ENCODE results near the gene WDR64. TPM values are rescaled to one million over a fixed set of nuclear protein-coding genes. Genes with fewer than 3 reads are reported as not detected.

Gene WDR64
- total and polyA plus RNA-seq, 2 of the 4 experiments (the other 2 are of a cell fraction): not detected

- no CpG with 5 or more reads among the region's 1 CpG for WGBS, 2 experiments (ENCODE audit: extremely low coverage in 2 of 2, insufficient read length in 1 of 2)
- Histone ChIP-seq H2AK5ac (ENCODE audit: low read depth, low read length) (no peak overlapping the region), H3K4me3 (ENCODE audit: insufficient read depth, low read depth, low read length) (no peak overlapping the region)
Observed at GRCh38 chr1:241684108-241684507, 32.0 kb downstream of the WDR64 start.

More at GRCh38 chr1:241684108-241684507, 32.0 kb downstream of the WDR64 start:
- Histone ChIP-seq H3K18ac (ENCODE audit: low read depth, low read length) (no peak overlapping the region), H3K4me1 (ENCODE audit: control insufficient read depth, insufficient read depth, low read length) (no peaks in the 10 kb centered on the region), H4K5ac (ENCODE audit: low read depth, low read length) (no peak overlapping the region), H3K9me3 (ENCODE audit: control insufficient read depth, insufficient read depth, low read length) (no peaks in the 10 kb centered on the region), H3K56ac (ENCODE audit: extremely low read depth, insufficient read depth, low read length) (no peak overlapping the region), H3K4ac (ENCODE audit: low read depth, low read length) (no peak overlapping the region), H3K23ac (ENCODE audit: low read depth, low read length) (no peak overlapping the region), H3K79me1 (ENCODE audit: low read depth in 1 of 2, low read length in 2 of 2) (no peaks in the 10 kb centered on the region), H3K9ac (ENCODE audit: low read depth, low read length) (no peak overlapping the region), H2BK20ac (ENCODE audit: low read depth, low read length) (no peak overlapping the region), H3K27me3 (ENCODE audit: control insufficient read depth, insufficient read depth, low read length) (no peaks in the 10 kb centered on the region), H4K20me1 (ENCODE audit: insufficient read depth, low read length) (no peaks in the 10 kb centered on the region), H3K4me2 (ENCODE audit: low read depth, low read length) (no peak overlapping the region), H2BK5ac (ENCODE audit: low read depth, low read length, poor library complexity, severe bottlenecking) (no peak overlapping the region), H3K14ac (replicated peaks; ENCODE audit: low read depth, low read length) (no peak overlapping the region), H2BK120ac (ENCODE audit: low read depth, low read length) (no peak overlapping the region), H2BK15ac (ENCODE audit: low read depth, low read length) (no peak overlapping the region), H4K91ac (ENCODE audit: insufficient read depth, low read depth, low read length) (no peak overlapping the region), H4K8ac (ENCODE audit: low read depth in 2 of 2, low read length in 2 of 2) (no peak overlapping the region), H3K9me1 (ENCODE audit: insufficient read depth, low read length) (no peaks in the 10 kb centered on the region), H3K27ac (ENCODE audit: insufficient read depth, low read length) (no peak overlapping the region), H2AK9ac (replicated peaks; ENCODE audit: low read depth, low read length, poor library complexity) (no peak overlapping the region), H2AFZ (replicated peaks; ENCODE audit: low read length, poor library complexity) (no peak overlapping the region), H3K36me3 (ENCODE audit: control insufficient read depth, insufficient read depth, low read length) (no peaks in the 10 kb centered on the region)
- DNase-seq (no peak), ATAC-seq (ENCODE audit: low read depth) (no peak)
- POLR2A ChIA-PET (ENCODE audit: unreplicated experiment): interaction anchor here (0.6 kb wide), 1 partner anchor 31 kb away, joined by 3 read pairs; no protein-coding TSS in a partner anchor
- TF ChIP-seq SMC3 (IDR thresholded peaks at IDR 0.05; ENCODE audit: low read depth, low read length): no peak
- TF ChIP-seq, protein P1, sequence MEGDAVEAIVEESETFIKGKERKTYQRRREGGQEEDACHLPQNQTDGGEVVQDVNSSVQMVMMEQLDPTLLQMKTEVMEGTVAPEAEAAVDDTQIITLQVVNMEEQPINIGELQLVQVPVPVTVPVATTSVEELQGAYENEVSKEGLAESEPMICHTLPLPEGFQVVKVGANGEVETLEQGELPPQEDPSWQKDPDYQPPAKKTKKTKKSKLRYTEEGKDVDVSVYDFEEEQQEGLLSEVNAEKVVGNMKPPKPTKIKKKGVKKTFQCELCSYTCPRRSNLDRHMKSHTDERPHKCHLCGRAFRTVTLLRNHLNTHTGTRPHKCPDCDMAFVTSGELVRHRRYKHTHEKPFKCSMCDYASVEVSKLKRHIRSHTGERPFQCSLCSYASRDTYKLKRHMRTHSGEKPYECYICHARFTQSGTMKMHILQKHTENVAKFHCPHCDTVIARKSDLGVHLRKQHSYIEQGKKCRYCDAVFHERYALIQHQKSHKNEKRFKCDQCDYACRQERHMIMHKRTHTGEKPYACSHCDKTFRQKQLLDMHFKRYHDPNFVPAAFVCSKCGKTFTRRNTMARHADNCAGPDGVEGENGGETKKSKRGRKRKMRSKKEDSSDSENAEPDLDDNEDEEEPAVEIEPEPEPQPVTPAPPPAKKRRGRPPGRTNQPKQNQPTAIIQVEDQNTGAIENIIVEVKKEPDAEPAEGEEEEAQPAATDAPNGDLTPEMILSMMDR (conservative IDR thresholded peaks at IDR 0.05; ENCODE audit: low read depth, low read length): no peak
- no peak for TF ChIP-seq MXI1 (IDR thresholded peaks at IDR 0.05; ENCODE audit: borderline replicate concordance, low read depth, low read length)
- TF ChIP-seq CHD1 (IDR thresholded peaks at IDR 0.05; ENCODE audit: low read depth, low read length): no peak
- TF ChIP-seq MAZ (IDR thresholded peaks at IDR 0.05; ENCODE audit: borderline replicate concordance, low read depth, low read length): no peak
- TF ChIP-seq USF2 (IDR thresholded peaks at IDR 0.05; ENCODE audit: low read depth, low read length): no peak
- no peak for TF ChIP-seq FOS (IDR thresholded peaks at IDR 0.05; ENCODE audit: low read depth, low read length)
- TF ChIP-seq MAFK (IDR thresholded peaks at IDR 0.05; ENCODE audit: low read depth, low read length): no peak
- no peak for TF ChIP-seq RFX5 (IDR thresholded peaks at IDR 0.05; ENCODE audit: low read depth, low read length)
- TF ChIP-seq RCOR1 (IDR thresholded peaks at IDR 0.05; ENCODE audit: insufficient replicate concordance, low read length): no peak
- no peak for TF ChIP-seq BHLHE40 (IDR thresholded peaks at IDR 0.05; ENCODE audit: low read depth, low read length)
- no peak for TF ChIP-seq RAD21 (IDR thresholded peaks at IDR 0.05; ENCODE audit: low read length)
- TF ChIP-seq POLR2A (IDR thresholded peaks at IDR 0.05; ENCODE audit: low read depth, low read length): no peak
- TF ChIP-seq ELK1 (IDR thresholded peaks at IDR 0.05; ENCODE audit: borderline replicate concordance, low read depth, low read length): no peak
- CTCF ChIA-PET: no interaction called here
- dilution Hi-C loops (cut with HindIII; ENCODE audit: low sequenced_read_pairs, unreplicated experiment) (no loop called here), in situ Hi-C loops (cut with MboI; ENCODE audit: low sequenced_read_pairs) (no loop called here), intact Hi-C loops (cut with micrococcal nuclease) (no loop called here)
- BruUV-seq (replicated peaks): no TSS peak
